AG10803 (cell line): ENCODE results near the gene ARHGAP10.

ENCODE experiments used
- DNase-seq: peaks from one replicate; pipeline ENCODE4 v3.0.0; 2010; ENCODE audit warnings: low read depth
- H3K4me3 ChIP-seq: 2 replicates; pipeline ENCODE4 v1.5.1; 2011; ENCODE audit warnings: mild to moderate bottlenecking, low read length, control low read depth
- CTCF ChIP-seq: conservative IDR thresholded peaks from 2 replicates; pipeline ENCODE4 v1.5.1; 2011; ENCODE audit warnings: mild to moderate bottlenecking, low read length, control low read depth, inconsistent platforms

Gene ARHGAP10

GRCh38 chr4:148021686-148022085 lies 289.8 kb downstream of the ARHGAP10 start:
- DNase-seq: no peak
- H3K4me3 ChIP-seq: no peak overlapping the region
- 0 out of 2 replicates have a peak, but pooled peaks have one; percentile 19 for TF ChIP-seq CTCF

DNA sequence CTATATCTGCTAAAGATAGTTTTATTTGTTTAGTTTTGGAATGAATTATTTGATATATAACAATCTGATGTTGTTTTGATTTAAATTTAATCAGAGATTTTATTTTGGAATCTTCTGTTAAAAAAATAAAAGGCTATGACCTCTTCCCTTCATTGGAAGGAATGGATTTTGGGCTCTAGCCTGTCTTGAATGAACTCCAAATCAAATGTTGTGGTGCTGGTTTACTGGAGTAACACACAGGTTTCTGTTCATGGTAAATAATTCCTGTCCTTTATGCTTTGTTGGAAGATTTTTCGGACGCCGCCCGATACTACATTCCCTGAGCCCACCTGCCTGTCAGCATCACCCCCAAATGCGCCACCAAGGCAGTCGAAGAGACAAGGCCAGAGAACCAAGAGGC lies 291.1 kb downstream of the ARHGAP10 start:
- H3K4me3 ChIP-seq: no peak overlapping the region; the same call in 1 of the 2 replicates
- no peak for TF ChIP-seq CTCF
- DNase-seq: no peak

DNA sequence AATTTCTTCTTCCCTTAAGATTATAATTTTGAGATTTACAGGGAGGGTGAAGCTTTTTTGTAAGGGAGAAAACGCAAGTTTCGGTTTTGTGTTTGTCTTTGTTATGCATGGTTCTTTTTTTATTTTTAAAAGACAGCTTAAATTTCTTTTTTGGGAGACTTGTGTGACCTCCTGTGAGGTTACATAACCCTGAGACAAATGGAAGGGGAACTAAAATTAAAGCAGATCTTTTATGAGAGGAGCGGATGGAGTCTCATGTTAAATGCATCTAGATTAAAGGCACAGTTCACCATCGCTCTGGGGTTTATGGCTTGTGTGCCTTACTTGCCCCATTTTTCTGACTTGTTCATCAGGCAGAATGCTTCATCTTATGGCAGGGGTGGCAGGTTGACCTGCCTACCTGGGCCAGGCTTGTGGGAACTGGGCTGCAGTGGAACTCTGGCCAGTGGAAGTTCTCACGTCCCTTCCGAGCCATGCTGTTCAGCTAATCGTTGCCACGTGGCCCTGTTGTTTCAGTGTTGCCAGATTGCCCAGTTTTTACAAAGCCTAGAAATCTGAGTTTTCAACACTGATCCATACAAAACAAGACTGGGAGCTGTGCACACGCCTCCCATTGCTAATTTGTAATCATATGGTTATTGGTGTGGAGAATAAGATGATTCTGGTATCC lies 291.8 kb downstream of the ARHGAP10 start:
- DNase-seq: no peak
- TF ChIP-seq CTCF: no peak
- H3K4me3 ChIP-seq: peak overlapping the region; percentile 34

DNA sequence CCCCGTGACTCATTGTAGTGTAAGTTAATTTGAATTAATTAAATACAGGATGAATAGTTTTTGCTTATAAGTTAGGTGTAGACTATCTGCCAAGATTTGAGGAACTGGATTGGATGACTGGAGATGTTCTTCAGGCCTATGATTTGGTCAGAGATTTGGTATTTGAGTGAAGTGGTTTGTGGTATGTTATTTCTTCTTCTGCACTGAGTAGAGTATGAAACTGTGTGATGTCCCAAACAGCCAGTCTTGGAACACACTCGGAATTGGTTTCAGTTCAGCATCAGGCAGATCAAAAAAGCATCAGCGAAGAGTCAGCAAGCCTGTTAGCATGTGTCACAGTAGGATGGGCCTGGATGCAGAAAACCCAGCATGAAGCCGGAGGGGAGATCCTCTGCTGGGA lies 294.1 kb downstream of the ARHGAP10 start:
- peak; percentile 97 for DNase-seq
- TF ChIP-seq CTCF: no peak

DNA sequence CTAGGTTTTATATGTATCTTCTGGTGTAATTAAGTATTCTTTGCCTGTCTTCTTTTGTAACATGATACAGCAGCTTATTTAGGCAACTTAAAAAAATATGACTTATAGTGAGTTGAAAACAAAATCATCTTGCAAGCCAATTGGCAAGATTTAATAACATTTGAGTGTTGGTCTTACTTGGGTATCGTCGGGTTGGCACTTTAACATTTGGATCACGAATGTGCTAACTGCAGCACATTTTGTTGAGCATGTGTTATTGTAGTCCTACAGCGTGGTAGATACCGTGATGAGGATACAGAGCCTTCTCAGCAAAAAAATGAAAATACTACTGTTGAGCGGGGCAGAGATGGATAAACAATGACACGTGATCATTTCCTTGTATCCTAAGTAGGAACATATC lies 295.3 kb downstream of the ARHGAP10 start:
- no peak for DNase-seq
- TF ChIP-seq CTCF: no peak
- H3K4me3 ChIP-seq: no peak overlapping the region

More for the DNA sequence above, 294.1 kb downstream of the ARHGAP10 start:
- H3K4me3 ChIP-seq: peak overlapping the region; percentile 26

DNA sequence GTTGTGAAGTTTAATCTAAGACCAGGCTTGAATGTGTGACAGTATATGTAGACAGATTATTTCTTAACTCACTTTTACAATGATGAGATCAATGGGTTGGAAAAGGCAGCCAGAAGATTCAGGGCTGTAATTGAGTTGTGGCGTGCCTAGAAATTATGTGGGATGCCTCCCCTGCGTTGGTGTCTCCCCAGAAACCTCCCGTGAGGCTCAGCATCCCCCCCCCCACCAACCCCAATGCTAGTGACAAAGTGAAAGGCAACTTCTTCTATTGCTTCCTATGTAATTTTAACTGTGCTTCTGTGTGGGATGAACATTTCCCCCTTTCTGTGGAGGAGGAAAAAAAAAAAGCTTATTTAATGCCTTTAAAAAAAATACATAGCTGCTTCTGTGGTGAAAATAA lies 297.9 kb downstream of the ARHGAP10 start:
- H3K4me3 ChIP-seq: no peak overlapping the region
- TF ChIP-seq CTCF: no peak
- no peak for DNase-seq

GRCh38 chr4:148030193-148030873 lies 298.4 kb downstream of the ARHGAP10 start:
- peak; percentile 91 for DNase-seq
- no peak for TF ChIP-seq CTCF
- H3K4me3 ChIP-seq: no peak overlapping the region
